K562 (cell line): ENCODE measurements around the gene LMNA. TPM values are rescaled to one million over a fixed set of nuclear protein-coding genes. Genes with fewer than 3 reads are reported as not detected.

ENCODE experiments used
- C11orf30 ChIP-seq: fragments of 450-650 bp; IDR thresholded peaks from 2 replicates; pipeline ENCODE4 v1.6.1; 2016; ENCODE audit warnings: low read depth, mild to moderate bottlenecking
- CBFB ChIP-seq: sonication (generic); formaldehyde crosslinking; IDR thresholded peaks from 2 replicates; pipeline ENCODE4 v1.4.0; 2020; ENCODE audit warnings: mild to moderate bottlenecking, missing genetic modification reagents
- CHCHD3 ChIP-seq: fragments of 250-450 bp; sonication (Bioruptor Pico); IDR thresholded peaks from 2 replicates; pipeline ENCODE4 v2.1.2; 2022; ENCODE audit warnings: mild to moderate bottlenecking
- CREBBP ChIP-seq: IDR thresholded peaks from one replicate; pipeline ENCODE4 v1.6.1; 2012; ENCODE audit warnings: low read depth, mild to moderate bottlenecking, control low read depth, inconsistent platforms, low read length
- EP300 ChIP-seq: IDR thresholded peaks from 2 replicates; pipeline ENCODE4 v1.6.1; 2012; ENCODE audit warnings: low read length, improper control_type of control experiment
- FOXJ2 ChIP-seq: fragments of 200-800 bp; sonication (Bioruptor generic); IDR thresholded peaks from 2 replicates; pipeline ENCODE4 v1.6.1; 2016; ENCODE audit warnings: missing genetic modification characterization, missing compliant biosample characterization
- FOXJ3 ChIP-seq: sonication (generic); formaldehyde crosslinking; IDR thresholded peaks from 2 replicates; pipeline ENCODE4 v1.4.0; 2020; ENCODE audit warnings: mild to moderate bottlenecking, missing genetic modification reagents
- FOXK2 ChIP-seq, 2 experiments: fragments of 450-650 bp; IDR thresholded peaks in 1 of 2; conservative IDR thresholded peaks in 1 of 2; 2 replicates each; pipeline ENCODE4 v1.6.1; 2016; ENCODE audit warnings: low read depth in 2 of 2, mild to moderate bottlenecking in 1 of 2
- HMGXB4 ChIP-seq: sonication (generic); formaldehyde crosslinking; IDR thresholded peaks from 2 replicates; pipeline ENCODE4 v1.8.1; 2023; ENCODE audit warnings: mild to moderate bottlenecking, missing genetic modification reagents
- ILF3 ChIP-seq: fragments of 450-650 bp; IDR thresholded peaks from 2 replicates; pipeline ENCODE4 v1.6.1; 2018; ENCODE audit warnings: antibody characterized with exemption, mild to moderate bottlenecking, moderate library complexity, borderline replicate concordance
- ILK ChIP-seq: fragments of 450-650 bp; IDR thresholded peaks from 2 replicates; pipeline ENCODE4 v1.6.1; 2016; ENCODE audit warnings: missing genetic modification characterization, low read depth, mild to moderate bottlenecking, missing compliant biosample characterization, moderate library complexity, borderline replicate concordance
- MCM2 ChIP-seq: fragments of 450-650 bp; IDR thresholded peaks from 2 replicates; pipeline ENCODE4 v1.6.1; 2017; ENCODE audit warnings: low read depth, mild to moderate bottlenecking
- MEF2A ChIP-seq: IDR thresholded peaks from 2 replicates; pipeline ENCODE4 v1.6.1; 2011; ENCODE audit warnings: low read depth, mild to moderate bottlenecking, low read length, moderate library complexity; ENCODE audit not compliant: control insufficient read depth
- SMARCB1 ChIP-seq: IDR thresholded peaks from 2 replicates; pipeline ENCODE4 v1.6.1; 2011; ENCODE audit warnings: improper control_type of control experiment, low read depth; ENCODE audit not compliant: insufficient read length
- STAG1 ChIP-seq: sonication (generic); formaldehyde crosslinking; IDR thresholded peaks from 2 replicates; pipeline ENCODE4 v1.5.0; 2020; ENCODE audit warnings: missing genetic modification reagents, borderline replicate concordance
- THRA ChIP-seq: fragments of 450-650 bp; IDR thresholded peaks from 2 replicates; pipeline ENCODE4 v1.6.1; 2017; ENCODE audit warnings: mild to moderate bottlenecking, moderate library complexity
- ZBTB17 ChIP-seq: fragments of 450-650 bp; formaldehyde crosslinking; IDR thresholded peaks from 2 replicates; pipeline ENCODE4 v1.4.0; 2020; ENCODE audit warnings: mild to moderate bottlenecking
- ZBTB9 ChIP-seq: fragments of 450-650 bp; formaldehyde crosslinking; IDR thresholded peaks from 2 replicates; pipeline ENCODE4 v1.4.0; 2020; ENCODE audit warnings: mild to moderate bottlenecking, moderate library complexity
- ZNF175 ChIP-seq: fragments of 200-800 bp; sonication (Bioruptor generic); IDR thresholded peaks from 2 replicates; pipeline ENCODE4 v1.6.1; 2016; ENCODE audit warnings: low read depth, mild to moderate bottlenecking, missing genetic modification characterization, missing compliant biosample characterization
- polyA plus RNA-seq, 8 experiments: library from polyadenylated mRNA; depleted of rRNA in 4 of 8; stranded (reverse) in 5 of 8; unstranded in 3 of 8; fragments of >200 nt; fragmentation: Nextera tagmentation in 2 of 8; fragmentation: Illumina TruSeq in 1 of 8; extraction: Ambion mirVana in 2 of 8; extraction: Trizol in 1 of 8; gene quantifications; 2 replicates each; pipeline versions ENCODE4 v1.2.1 to v1.2.3, GENCODE V29; 2011 to 2014; ENCODE audit warnings: inconsistent platforms in 1 of 8, missing spikeins in 1 of 8
- total RNA-seq, 7 experiments: library from RNA; depleted of rRNA in 6 of 7; stranded (reverse); fragments of >200 nt in 6 of 7; fragmentation: Illumina TruSeq in 2 of 7; extraction: Trizol in 2 of 7; gene quantifications; 2 replicates each; pipeline versions ENCODE4 v1.2.1 to v1.2.3, GENCODE V29; 2011 to 2021; ENCODE audit warnings: low replicate concordance in 1 of 7
- TF ChIP-seq, protein P1 (sequence below): fragments of 450-650 bp; formaldehyde crosslinking; conservative IDR thresholded peaks from 2 replicates; pipeline ENCODE4 v1.4.0; 2022; ENCODE audit warnings: mild to moderate bottlenecking, missing genetic modification characterization
- TF ChIP-seq, protein P2 (sequence below): fragments of 250-450 bp; sonication (Bioruptor Pico); IDR thresholded peaks from 2 replicates; pipeline ENCODE4 v1.4.0; 2020; ENCODE audit warnings: borderline replicate concordance

The LMNA gene
- total and polyA plus RNA-seq, 9 of the 15 experiments (the other 6 are each of a cell fraction or from before 2014, with no cell fraction given), result 1.00 to 347 (median 88.2) TPM

DNA sequence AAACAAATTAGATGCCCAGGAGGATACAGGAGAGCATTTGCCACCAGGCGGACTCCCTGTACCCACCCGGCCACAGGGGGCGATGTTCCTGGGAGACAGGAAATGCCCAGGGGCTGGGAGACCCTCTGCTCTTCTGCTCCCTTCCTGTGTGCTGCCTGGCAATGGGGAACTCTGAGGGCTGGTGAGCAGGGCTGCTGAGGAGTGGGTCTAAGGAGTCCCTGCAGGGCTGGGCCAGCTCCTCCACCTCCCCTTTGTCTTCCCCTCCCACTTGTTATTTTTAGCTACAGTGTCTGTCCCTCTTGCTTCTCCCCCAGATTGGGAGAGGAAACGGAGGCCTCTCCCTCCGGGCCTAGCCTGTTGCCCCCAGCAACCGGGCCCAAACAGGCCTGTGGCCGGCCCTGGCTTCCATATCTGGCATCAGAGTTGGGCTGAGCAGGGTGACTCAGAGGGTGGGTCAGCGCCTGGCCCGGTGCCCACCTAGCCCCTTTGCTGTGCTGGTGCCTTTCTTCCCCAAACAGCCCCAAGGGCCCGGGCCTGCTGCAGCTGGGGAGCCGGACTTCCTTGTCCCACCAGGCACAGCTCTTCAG, 11.6 kb downstream of the LMNA start (continued):
- TF ChIP-seq ZNF175 (CRISPR knock-in tag), result peak; percentile 82; the same call in 1 of the 2 replicates
- TF ChIP-seq, protein P1, sequence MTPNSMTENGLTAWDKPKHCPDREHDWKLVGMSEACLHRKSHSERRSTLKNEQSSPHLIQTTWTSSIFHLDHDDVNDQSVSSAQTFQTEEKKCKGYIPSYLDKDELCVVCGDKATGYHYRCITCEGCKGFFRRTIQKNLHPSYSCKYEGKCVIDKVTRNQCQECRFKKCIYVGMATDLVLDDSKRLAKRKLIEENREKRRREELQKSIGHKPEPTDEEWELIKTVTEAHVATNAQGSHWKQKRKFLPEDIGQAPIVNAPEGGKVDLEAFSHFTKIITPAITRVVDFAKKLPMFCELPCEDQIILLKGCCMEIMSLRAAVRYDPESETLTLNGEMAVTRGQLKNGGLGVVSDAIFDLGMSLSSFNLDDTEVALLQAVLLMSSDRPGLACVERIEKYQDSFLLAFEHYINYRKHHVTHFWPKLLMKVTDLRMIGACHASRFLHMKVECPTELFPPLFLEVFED, result 0 out of 2 replicates have a peak, but pooled peaks have one; percentile 16
- no peak for TF ChIP-seq CHCHD3 (CRISPR knock-in tag)
- TF ChIP-seq THRA, result no peak
- TF ChIP-seq CREBBP, result no peak
- no peak for TF ChIP-seq MCM2
- TF ChIP-seq, protein P2, sequence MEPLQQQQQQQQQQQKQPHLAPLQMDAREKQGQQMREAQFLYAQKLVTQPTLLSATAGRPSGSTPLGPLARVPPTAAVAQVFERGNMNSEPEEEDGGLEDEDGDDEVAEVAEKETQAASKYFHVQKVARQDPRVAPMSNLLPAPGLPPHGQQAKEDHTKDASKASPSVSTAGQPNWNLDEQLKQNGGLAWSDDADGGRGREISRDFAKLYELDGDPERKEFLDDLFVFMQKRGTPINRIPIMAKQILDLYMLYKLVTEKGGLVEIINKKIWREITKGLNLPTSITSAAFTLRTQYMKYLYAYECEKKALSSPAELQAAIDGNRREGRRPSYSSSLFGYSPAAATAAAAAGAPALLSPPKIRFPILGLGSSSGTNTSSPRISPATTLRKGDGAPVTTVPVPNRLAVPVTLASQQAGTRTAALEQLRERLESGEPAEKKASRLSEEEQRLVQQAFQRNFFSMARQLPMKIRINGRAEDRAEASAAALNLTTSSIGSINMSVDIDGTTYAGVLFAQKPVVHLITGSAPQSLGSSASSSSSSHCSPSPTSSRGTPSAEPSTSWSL (CRISPR knock-in tag), result no peak
- TF ChIP-seq HMGXB4, result no peak
- no peak for TF ChIP-seq EP300
- TF ChIP-seq SMARCB1, result no peak
- no peak for TF ChIP-seq ILF3
- TF ChIP-seq CBFB, result 0 out of 2 replicates have a peak, but pooled peaks have one; percentile 16
- TF ChIP-seq FOXJ3 (CRISPR knock-in tag), result peak; percentile 76; the same call in 1 of the 2 replicates
- no peak for TF ChIP-seq STAG1 (CRISPR knock-in tag)
- TF ChIP-seq FOXJ2, result peak; percentile 97
- no peak for TF ChIP-seq ILK (tag)
- TF ChIP-seq ZBTB17, result 0 out of 2 replicates have a peak, but pooled peaks have one; percentile 47
- peak; percentile 53 for TF ChIP-seq C11orf30
- no peak for TF ChIP-seq FOXK2 (conservative IDR thresholded peaks at IDR 0.05 in 1 of 2, IDR thresholded peaks at IDR 0.05 in 1 of 2; ENCODE audit: low read depth in 2 of 2)
- peak; percentile 28; the same call in 1 of the 2 replicates for TF ChIP-seq ZBTB9 (CRISPR knock-in tag)
- peak; percentile 94 for TF ChIP-seq MEF2A
